Kidney (tissue), 22 donors: Measurements from ENCODE around the gene PPP1R3G. TPM values are rescaled to one million over a fixed set of nuclear protein-coding genes. Genes with fewer than 3 reads are reported as not detected.

Source experiments
- DNase-seq, 5 donors: peaks; one replicate each; pipeline ENCODE4 v3.0.0-alpha.2; 2013 to 2020
- FAIRE-seq: peaks from 2 replicates; lab custom pipeline; 2012; peaks lifted over from hg19 to GRCh38; lab: Jason Lieb, UNC
- H3K27ac ChIP-seq, 2 donors: one replicate each; pipeline ENCODE4 v1.7.0; 2013; ENCODE audit warnings: low read depth in 2 of 2, low read length in 2 of 2, inconsistent platforms in 1 of 2
- H3K27me3 ChIP-seq: one replicate; pipeline ENCODE4 v1.7.1; 2013; ENCODE audit warnings: low read length, inconsistent platforms; ENCODE audit not compliant: control insufficient read depth, insufficient read depth
- H3K36me3 ChIP-seq, 3 donors: one replicate each; pipeline versions ENCODE4 v1.7.0 to v1.7.1; 2013; ENCODE audit warnings: low read length in 3 of 3, control low read depth in 1 of 3, inconsistent platforms in 1 of 3; ENCODE audit not compliant: insufficient read depth in 3 of 3, control insufficient read depth in 2 of 3
- H3K4me1 ChIP-seq, 3 donors: one replicate each; pipeline versions ENCODE4 v1.7.0 to v1.7.1; 2013; ENCODE audit warnings: low read length in 3 of 3, inconsistent platforms in 1 of 3, low read depth in 1 of 3; ENCODE audit not compliant: control insufficient read depth in 2 of 3, insufficient read depth in 2 of 3
- H3K4me3 ChIP-seq, 3 donors: one replicate each; pipeline versions ENCODE4 v1.7.0 to v1.8.1; 2013; ENCODE audit warnings: low read length in 3 of 3, control low read depth in 1 of 3, inconsistent platforms in 1 of 3
- H3K9ac ChIP-seq, 3 donors: one replicate each; pipeline versions ENCODE4 v1.7.0 to v1.7.1; 2013; ENCODE audit warnings: low read length in 3 of 3, control low read depth in 1 of 3, inconsistent platforms in 1 of 3
- H3K9me3 ChIP-seq, 3 donors: one replicate each; pipeline versions ENCODE4 v1.7.0 to v1.7.1; 2013; ENCODE audit warnings: low read length in 3 of 3, control low read depth in 1 of 3, inconsistent platforms in 1 of 3; ENCODE audit not compliant: control insufficient read depth in 2 of 3, insufficient read depth in 1 of 3
- intact Hi-C: fragments of 100-400 bp; cut with DNase I; formaldehyde crosslinking; loops from one replicate; pipeline ENCODE4 v1.11.1; 2022
- long read RNA-seq, 10 donors: library from polyadenylated mRNA in 1 of 10; unstranded in 1 of 10; transcript quantifications; one replicate each; pipeline ENCODE4 v2.0.0 and lab custom pipeline, GENCODE V29; 2021 to 2026
- polyA plus RNA-seq: library from polyadenylated mRNA; stranded (reverse); fragments of 350-450 nt; fragmentation: Illumina TruSeq; extraction: RNeasy Lipid Tissue Mini Kit (QIAGEN cat#74804); gene quantifications from one replicate; pipeline ENCODE4 v1.2.3, GENCODE V29; 2014; ENCODE audit warnings: low read depth, low replicate concordance; ENCODE audit not compliant: insufficient read depth
- total RNA-seq: library from RNA; stranded (reverse); fragmentation: NEBNext Ultra II Directional; extraction: Animal tissue kit (Norgen Biotek cat#: 25700); gene quantifications from one replicate; pipeline ENCODE4 v1.2.1, GENCODE V29; 2021
- TF ChIP-seq, protein P1 (sequence below): IDR thresholded peaks from 3 replicates; pipeline ENCODE4 v1.5.1; 2012; ENCODE audit warnings: mild to moderate bottlenecking, moderate library complexity, borderline replicate concordance; ENCODE audit not compliant: insufficient read depth; ENCODE audit errors: extremely low read depth
- donor health status: control.
- donor health status: control.
- donor health status: control.
- donor health status: control.
- donor health status: control.
- donor health status: DM: yes; HTN: yes; CAD: no.
- donor health status: Normal renal cell carcinoma (clear cell type).

PPP1R3G gene
- 1.9 TPM for total RNA-seq
- polyA plus RNA-seq = 0.49 TPM
- long read RNA-seq, donor 1, full-length matches to known transcripts = 7 of 7 reads
- long read RNA-seq, donor 1, partial matches to known transcripts = 0 of 7 reads
- long read RNA-seq, donor 1, other reads (novel, unspliced or antisense) = 0 of 7 reads
- long read RNA-seq, donor 2, full-length matches to known transcripts = 6 of 6 reads
- long read RNA-seq, donor 2, partial matches to known transcripts = 0 of 6 reads
- long read RNA-seq, donor 2, other reads (novel, unspliced or antisense) = 0 of 6 reads
- long read RNA-seq, donor 3, full-length matches to known transcripts = 7 of 7 reads
- long read RNA-seq, donor 3, partial matches to known transcripts = 0 of 7 reads
- long read RNA-seq, donor 3, other reads (novel, unspliced or antisense) = 0 of 7 reads
- long read RNA-seq, donor 4, full-length matches to known transcripts = 5 of 5 reads
- long read RNA-seq, donor 4, partial matches to known transcripts = 0 of 5 reads
- long read RNA-seq, donor 4, other reads (novel, unspliced or antisense) = 0 of 5 reads
- long read RNA-seq, donor 5, full-length matches to known transcripts = 1 of 1 reads
- long read RNA-seq, donor 5, partial matches to known transcripts = 0 of 1 reads
- long read RNA-seq, donor 5, other reads (novel, unspliced or antisense) = 0 of 1 reads
- long read RNA-seq, donor 6, full-length matches to known transcripts = 7 of 7 reads
- long read RNA-seq, donor 6, partial matches to known transcripts = 0 of 7 reads
- long read RNA-seq, donor 6, other reads (novel, unspliced or antisense) = 0 of 7 reads
- long read RNA-seq, donor 7, full-length matches to known transcripts = 8 of 8 reads
- long read RNA-seq, donor 7, partial matches to known transcripts = 0 of 8 reads
- long read RNA-seq, donor 7, other reads (novel, unspliced or antisense) = 0 of 8 reads
- long read RNA-seq, donor 8, full-length matches to known transcripts = 11 of 11 reads
- long read RNA-seq, donor 8, partial matches to known transcripts = 0 of 11 reads
- long read RNA-seq, donor 8, other reads (novel, unspliced or antisense) = 0 of 11 reads
- long read RNA-seq, donor 9, full-length matches to known transcripts = 4 of 4 reads
- long read RNA-seq, donor 9, partial matches to known transcripts = 0 of 4 reads
- long read RNA-seq, donor 9, other reads (novel, unspliced or antisense) = 0 of 4 reads
- long read RNA-seq, donor 10, full-length matches to known transcripts = 7 of 81 reads
- long read RNA-seq, donor 10, partial matches to known transcripts = 0 of 81 reads
- long read RNA-seq, donor 10, other reads (novel, unspliced or antisense) = 74 of 81 reads

DNA sequence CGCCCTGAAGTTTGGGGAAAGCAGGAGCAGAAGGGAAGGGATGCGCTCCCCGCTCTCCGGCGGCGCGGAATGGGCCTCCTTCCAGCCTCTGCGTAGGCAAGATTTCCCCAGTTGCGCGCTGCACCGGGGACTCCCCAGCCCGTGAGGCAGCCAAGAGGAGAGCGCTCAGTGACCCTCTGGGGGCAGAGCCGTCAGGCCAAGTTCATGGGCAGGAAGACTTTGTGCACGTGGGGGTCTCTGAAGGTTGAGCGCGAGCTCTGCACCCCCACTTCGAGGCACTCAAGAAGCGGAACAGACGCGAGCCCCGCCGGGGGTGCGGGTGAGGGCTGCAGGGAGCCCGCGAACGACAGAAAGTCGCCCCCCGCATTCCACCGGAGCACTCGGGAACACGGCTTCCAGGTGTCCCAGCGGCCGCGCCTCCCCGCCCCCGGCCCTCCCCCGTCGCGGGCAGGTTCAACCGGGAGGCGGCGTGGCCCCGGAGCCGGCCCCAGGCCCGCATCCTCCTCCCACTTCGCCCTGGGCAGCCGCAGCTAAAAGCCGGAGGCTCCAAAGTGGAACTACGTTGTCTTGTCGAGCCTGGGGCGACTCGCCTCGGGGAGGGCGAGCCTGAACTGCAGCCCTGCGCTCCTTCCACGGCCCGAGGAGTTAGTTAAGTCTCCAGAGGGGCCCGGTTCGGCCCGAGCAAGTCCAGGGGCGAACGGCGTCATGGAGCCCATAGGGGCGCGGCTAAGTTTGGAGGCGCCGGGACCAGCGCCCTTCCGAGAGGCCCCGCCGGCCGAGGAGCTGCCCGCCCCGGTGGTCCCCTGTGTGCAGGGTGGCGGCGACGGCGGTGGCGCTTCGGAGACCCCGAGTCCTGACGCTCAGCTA, at the start of gene PPP1R3G:
Gene PPP1R3G (plus strand): TSS at position 561 of the 867 bp plus-strand sequence. CDS start 145 bp downstream, at position 706.
- peak within 1 kb of the TSS in 2 of 3 donors; percentile 16 to 55 for H3K9ac ChIP-seq
- FAIRE-seq = no peak

DNA sequence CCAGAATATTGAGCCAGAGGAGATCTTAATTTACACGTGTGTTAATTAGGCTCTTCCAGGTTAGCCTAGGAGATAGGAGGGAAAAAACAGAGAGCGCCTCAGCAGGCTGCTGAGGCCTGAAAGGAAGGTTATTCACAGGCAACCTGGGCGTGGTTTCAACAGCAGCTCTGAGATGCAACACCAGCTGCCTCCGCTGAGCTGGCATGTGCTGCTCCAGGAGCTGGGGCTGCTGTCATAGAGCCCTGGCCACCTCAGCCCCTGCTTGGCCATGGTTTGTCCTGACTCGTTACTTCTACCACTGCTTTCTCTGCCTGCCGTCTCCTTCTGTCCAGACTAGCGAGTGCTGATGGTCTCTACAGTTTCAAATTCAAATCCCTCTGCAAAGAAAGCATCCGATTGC, 48.9 kb upstream of the PPP1R3G start:
- Histone ChIP-seq H3K27ac (no peak overlapping the region), H3K36me3 (no peaks in the 10 kb centered on the region), H3K4me3 (no peak overlapping the region), H3K4me1 (no peaks in the 10 kb centered on the region), H3K27me3 (no peaks in the 10 kb centered on the region), H3K9me3 (no peaks in the 10 kb centered on the region), H3K9ac (no peak overlapping the region)
- intact Hi-C loops = no loop called here
- no peak for FAIRE-seq
- DNase-seq = peak in 3 of 5 donors; percentile 57 to 66 (median 60)
- TF ChIP-seq, protein P1, sequence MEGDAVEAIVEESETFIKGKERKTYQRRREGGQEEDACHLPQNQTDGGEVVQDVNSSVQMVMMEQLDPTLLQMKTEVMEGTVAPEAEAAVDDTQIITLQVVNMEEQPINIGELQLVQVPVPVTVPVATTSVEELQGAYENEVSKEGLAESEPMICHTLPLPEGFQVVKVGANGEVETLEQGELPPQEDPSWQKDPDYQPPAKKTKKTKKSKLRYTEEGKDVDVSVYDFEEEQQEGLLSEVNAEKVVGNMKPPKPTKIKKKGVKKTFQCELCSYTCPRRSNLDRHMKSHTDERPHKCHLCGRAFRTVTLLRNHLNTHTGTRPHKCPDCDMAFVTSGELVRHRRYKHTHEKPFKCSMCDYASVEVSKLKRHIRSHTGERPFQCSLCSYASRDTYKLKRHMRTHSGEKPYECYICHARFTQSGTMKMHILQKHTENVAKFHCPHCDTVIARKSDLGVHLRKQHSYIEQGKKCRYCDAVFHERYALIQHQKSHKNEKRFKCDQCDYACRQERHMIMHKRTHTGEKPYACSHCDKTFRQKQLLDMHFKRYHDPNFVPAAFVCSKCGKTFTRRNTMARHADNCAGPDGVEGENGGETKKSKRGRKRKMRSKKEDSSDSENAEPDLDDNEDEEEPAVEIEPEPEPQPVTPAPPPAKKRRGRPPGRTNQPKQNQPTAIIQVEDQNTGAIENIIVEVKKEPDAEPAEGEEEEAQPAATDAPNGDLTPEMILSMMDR = no peak

More for the DNA sequence above, at the start of gene PPP1R3G:
- Histone ChIP-seq H3K27ac (peak within 1 kb of the TSS; percentile 57 to 60), H3K36me3 (no peaks in the 10 kb centered on the region), H3K9me3 (no peaks in the 10 kb centered on the region), H3K27me3 (no peaks in the 10 kb centered on the region), H3K4me1 (peaks cover 0 to 8% (median 0%) of the 10 kb centered on the region in 3 donors), H3K4me3 (peak within 1 kb of the TSS; percentile 20 to 67 (median 65))
- TF ChIP-seq, protein P1 = no peak
- DNase-seq = peak; percentile 64 to 86 (median 80)
- intact Hi-C loops = no loop called here

DNA sequence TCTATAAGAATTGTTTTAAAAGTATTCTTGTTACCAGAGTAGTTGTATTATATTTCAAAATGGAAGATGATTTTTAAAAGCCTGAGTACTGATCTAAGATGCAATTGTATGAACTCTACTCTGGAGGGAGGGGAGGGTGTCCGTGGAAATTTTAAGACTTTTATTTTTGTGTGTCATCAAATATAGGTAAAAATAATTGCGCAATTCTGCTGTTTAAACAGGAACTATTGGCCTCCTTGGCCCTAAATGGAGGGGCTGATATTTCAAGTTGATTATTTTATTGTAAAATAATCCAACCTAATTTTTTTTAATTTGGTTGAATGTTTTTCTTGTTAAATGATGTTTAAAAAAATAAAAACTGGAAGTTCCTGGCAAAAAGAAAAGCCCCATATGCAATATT, 43.2 kb upstream of the PPP1R3G start:
- TF ChIP-seq, protein P1 = no peak
- FAIRE-seq = no peak
- Histone ChIP-seq H3K9me3 (no peaks in the 10 kb centered on the region), H3K9ac (no peak overlapping the region), H3K4me3 (no peak overlapping the region), H3K27me3 (no peaks in the 10 kb centered on the region), H3K4me1 (no peaks in the 10 kb centered on the region), H3K36me3 (no peaks in the 10 kb centered on the region), H3K27ac (no peak overlapping the region)
- DNase-seq = no peak
- intact Hi-C loops = no loop called here
